GM18517 (cell line): ENCODE results near the gene AFDN.

ENCODE experiments used
- ATAC-seq: cut with Tn5 transposase; IDR thresholded peaks from one replicate; pipeline ENCODE4 v1.9.1; 2021; ENCODE audit warnings: mild to moderate bottlenecking, moderate library complexity; ENCODE audit not compliant: unreplicated experiment

The AFDN gene

DNA sequence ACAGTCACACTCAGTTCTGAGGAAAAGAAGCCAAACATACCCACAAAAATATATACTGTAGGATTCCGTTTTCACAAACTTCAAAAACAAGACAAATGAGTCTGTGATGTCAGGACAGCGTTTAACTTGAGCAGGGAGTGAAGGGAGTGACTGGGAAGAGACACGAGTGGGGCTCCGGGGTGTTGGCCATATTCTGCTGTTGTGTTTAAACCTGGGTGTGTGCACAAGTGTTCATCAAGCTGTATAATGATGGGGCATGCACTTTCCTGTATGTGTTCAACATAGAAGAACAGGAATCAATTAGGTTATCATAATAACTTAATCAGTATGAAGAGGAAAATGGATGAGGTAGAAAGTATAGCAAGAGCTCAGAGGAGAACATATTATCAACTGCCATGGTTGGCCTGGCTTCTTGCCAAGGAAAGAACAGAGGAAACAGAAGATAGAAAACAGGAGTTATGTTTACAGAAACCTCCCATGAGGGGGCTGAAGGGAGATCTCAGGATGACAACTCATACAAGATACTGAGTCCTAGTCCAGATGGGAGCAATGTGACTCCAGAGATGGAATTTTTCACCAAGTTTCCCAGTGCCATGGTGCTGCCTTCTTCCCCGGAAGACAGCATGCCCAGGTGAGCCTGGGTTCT lies 15.1 kb upstream of the AFDN start:
- ATAC-seq: no peak

DNA sequence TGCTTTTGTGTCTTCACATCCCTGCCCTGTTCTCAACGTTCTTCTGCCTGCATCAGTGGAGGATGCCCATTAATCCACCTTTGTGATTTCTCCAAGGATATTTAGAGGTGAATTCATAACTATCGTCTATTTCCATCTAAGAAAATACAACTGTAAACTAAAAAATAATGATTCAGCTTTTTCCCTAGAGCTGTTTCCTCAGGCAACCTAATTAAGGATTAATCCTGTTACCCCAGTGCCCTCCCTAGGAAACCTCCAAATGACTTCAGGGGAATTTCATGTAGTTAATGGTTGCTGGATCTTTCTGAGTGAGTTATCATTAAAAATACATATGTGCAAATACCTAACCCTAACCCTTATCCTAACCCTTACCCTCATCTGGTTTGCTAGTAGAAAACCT lies 14.6 kb upstream of the AFDN start:
- no peak for ATAC-seq

- no peak for ATAC-seq
These were observed 11.3 kb upstream of the AFDN start for GRCh38 chr6:167815296-167815980.

- no peak for ATAC-seq
These were observed 9.7 kb upstream of the AFDN start for GRCh38 chr6:167817016-167817415.

DNA sequence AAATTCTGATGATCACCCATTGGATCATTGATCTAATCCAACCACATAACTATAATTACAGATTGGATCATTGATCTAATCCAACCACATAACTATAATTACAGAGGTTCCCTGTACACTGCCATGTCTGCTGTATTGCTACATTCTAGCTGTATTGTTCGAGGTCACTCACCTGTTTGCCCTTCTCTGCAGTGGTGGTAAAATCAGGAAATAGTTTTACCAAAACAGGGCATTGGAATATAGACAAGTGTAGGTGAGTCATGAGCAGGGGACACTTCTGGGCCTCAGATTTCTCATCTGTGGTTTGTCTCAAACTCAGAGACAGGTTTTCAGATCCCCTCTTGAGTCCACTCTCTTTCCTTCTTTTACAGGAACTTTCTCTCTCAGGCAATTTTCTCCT lies 9.0 kb upstream of the AFDN start:
- no peak for ATAC-seq

DNA sequence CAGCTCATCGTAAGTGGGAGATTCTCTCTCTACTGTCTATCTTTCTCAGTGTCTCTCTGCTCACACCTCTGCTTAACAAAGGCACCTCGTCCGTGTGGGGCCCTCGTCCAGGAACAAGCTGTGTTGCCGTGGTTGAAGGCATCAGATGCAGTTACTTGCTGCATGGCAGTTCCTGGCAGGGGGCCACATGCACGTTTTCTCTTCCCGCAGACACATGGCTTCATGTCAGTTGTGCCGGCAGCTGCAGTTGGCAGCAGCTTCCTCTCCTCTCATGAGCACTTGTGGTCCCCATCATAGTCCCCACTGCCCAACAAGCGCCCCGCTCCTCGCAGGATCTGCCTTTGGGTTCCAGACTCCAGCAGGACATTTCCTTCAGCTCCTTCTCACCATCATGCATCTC lies 7.1 kb upstream of the AFDN start:
- no peak for ATAC-seq

DNA sequence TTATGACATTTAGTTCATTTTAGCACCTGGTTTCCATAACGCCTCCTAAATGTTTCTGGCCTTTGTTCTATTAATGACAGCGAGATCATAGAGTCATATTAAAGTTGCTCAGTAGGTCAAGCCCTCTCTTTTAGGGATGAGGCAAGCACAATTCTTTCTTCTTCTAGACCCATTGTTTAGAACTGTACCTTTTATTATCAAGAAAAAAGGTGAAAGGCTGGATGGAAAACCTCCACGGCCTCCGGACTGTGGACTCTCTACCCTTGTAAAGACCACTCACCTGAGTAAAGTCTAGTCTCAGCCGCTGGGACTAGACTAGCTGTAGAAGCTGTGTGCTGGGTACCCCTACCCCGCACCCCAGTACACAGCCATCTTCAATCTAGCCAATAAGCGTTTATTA lies 6.0 kb upstream of the AFDN start:
- ATAC-seq: no peak

GRCh38 chr6:167824591-167825331 lies 1.9 kb upstream of the AFDN start:
- ATAC-seq: no peak

DNA sequence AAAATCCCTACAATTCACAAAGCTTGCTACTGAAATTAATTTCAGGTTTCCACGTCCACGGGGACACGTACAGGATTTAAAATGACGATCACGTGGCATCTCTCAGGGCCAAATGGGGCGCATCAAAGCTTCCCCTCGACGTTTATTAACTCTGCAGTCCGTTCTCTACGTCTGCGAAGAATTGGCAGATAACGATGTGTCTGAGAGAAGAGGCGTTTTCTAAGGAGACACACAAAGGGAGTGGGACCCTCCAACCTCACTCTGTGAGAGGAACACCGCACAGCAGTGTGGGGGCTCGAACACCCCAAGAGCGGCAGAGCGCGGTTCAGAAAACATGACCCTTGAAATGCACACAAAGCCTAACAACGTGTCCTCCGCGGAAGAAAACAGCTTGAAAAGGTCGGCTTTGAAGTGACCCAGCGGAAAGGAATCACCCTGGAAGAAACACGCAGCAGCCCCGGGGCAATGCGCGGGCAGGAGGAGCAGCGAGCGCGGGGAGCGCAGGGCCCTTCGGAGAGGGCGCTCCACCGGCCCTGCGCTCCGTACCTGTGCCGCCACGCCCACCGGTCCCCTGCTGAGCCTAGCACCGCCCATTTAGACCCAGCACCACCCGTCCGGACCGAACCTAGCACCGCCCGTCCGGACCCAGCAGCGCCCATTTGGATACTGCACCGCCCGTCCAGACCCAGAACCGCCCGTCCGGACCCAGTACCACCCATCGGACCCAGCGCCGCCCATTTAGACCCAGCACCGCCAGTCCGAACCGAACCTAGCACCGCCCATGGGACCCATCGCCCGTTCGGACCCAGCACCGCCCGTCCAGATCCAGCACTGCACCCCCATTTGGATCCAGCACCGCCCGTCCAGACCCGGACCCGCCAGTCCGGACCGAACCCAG lies 1.1 kb upstream of the AFDN start:
- no peak for ATAC-seq

- peak; percentile 42 for ATAC-seq
These were observed 348 bp upstream of the AFDN start for GRCh38 chr6:167826230-167826895.

DNA sequence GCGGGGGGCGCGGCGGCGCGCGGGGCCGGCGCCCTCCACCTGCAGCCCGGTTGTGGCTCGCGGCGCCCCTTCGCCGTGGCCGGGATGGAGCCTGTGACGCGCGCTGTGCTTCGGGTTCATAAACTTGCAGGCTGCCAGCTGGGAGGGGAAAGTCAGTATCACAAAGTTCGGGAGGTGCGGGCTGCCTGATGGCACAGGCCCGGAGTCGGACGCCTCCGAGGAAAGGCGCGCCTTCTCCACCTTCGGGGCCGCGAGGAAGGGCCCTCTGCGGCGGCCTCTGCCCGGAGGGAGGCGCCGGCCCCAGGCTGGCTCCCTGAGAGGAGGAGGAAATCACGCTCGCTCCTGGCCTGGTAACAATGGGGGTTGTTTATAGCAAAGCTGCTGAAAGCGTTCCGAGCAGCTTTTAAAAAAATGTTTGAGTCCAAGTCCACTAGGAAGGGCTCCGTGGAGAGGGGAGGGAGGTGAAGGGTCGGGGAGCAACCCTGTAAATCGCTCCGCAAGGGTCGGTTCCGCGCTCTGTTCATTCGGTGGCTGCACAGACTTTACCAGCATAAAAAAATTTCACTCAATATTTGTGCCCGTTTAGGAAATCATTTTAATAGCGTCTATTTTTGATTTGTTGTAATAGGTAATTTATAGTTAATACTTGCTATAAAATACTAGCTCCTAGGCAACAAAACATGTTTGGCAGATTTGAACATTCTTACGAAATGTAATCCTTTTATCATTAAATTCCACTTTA lies 1.0 kb downstream of the AFDN start:
- ATAC-seq: peak; percentile 31

DNA sequence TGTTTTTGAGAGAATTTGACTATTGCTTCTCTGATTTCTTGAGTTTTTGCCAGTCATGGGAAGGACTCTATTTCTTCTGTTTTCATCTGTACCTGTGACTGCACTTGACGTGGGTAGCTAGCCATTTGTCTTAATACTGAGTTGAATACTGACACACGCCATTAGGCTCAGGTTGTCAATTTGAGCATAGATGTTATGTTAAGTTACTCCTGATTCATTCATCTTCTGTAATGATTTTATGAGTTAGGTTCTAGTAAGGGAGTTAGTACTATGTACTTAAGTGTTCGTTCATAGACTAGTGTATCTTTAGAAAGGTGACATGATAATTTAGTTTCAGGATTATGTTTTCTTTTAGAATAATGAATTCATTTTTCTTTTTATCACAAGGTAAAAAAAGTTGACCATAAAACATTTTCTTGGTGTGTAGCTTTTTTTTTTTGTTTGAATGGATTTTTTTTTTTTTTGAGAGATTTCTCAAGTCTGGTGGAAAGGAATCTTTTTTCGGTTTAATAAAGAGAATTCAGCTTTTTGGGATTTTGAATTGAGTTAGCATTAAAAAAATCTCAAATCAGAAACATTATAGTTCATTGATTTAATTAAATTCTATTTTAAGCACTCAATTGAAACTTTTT lies 1.7 kb downstream of the AFDN start:
- no peak for ATAC-seq

DNA sequence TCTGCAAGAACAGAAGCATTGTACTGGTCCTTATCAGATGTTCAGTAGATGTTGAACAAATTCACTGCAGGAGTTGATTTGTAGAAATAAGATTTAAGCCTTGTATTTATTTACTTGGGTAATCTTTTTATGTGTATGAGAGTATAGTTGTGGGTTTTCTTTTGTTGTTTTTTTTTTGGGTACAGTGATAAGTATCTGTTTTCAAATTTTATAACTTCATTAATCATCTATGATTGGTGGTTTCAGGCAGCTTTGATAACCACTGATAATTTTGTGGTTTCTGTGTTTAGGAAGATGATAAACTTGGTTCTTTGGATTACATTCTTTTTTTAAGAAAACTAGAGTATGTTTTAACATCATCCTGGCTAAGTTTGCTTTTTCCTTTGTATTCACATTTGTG lies 2.8 kb downstream of the AFDN start:
- ATAC-seq: no peak

GRCh38 chr6:167831281-167831828 lies 4.6 kb downstream of the AFDN start:
- no peak for ATAC-seq

DNA sequence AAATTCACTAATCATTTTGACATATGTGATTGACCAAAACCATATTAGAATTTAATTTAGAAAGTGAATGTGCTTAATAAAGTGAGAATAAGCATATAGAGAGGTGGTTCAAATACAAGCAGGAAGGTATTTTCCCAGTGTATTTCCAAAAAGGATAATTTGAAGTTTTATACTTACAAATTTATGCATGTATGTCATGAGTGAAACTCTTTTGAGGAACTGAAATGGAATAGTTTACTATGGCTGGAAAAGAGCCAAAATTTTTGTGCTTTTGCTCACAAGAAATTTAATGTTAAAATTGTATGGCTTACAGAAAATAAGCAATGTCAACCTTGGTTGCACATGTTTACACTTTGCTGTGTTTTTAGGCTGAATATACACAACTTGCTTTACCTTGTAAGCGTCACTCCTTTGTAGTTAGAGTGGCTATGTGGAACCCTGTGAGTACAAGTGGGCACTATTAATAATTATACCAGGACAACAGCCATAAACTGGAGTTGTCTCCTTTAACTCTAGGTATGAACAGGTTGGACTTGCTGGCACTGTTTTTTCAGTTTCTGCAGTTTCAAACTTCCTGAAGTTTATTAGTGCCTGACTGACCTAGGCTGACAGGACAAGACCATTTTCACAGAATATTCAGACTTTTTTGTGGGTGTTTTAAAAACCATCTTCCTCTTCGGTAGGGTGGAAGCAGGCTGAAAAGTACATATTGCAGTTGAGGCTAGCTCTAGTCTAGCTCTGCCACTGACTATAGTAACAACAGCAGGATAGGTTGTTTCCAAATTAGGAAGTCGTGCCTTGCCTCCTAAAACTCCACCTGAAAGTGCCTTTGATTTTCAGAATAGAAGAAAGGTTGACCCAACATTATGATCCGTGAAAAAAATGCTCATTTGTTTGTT lies 6.0 kb downstream of the AFDN start:
- ATAC-seq: no peak

DNA sequence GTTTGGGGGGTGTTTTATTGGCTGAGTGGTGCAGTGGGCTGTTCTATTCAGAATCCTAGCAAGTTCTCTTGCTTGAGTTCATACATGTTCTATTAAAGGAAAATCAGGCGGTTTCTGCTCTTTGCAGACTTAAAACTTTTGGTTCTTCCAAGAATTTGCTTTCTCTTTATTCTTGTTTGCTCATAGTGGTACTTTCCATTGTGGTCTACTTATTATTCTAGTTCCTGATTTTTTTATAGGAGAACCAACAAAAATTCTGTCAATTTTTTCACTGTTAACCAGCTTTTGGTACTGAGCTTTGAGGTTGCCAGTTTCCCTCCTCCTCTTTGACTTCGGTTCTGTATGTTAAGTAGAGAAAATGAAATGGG lies 6.7 kb downstream of the AFDN start:
- ATAC-seq: no peak

- no peak for ATAC-seq
These were observed 8.5 kb downstream of the AFDN start for GRCh38 chr6:167835260-167835659.

DNA sequence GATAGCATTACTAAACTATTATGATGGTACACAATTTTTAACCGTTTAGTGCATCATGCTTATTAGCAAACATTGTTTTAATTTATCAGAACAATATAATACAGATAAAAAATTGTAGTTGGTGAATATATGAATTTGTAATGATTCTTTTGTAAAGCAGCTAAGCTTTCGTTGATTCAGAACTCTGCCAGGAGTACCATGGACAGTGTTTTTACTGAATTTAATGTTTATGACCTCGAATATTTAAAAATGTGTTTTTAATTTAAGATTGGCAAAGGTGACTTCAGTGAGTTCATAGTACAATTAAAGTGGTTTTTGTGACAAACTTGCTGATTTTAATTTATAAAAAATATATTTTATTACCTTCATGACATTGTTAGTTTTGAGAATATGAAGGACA lies 10.0 kb downstream of the AFDN start:
- ATAC-seq: no peak
